Thoracic aorta (tissue), 2 donors: Measurements from ENCODE around the gene SLC8A1. TPM values are rescaled to one million over a fixed set of nuclear protein-coding genes. Genes with fewer than 3 reads are reported as not detected.

Experiments used
- ATAC-seq: fragments of 150-250 bp; one replicate; pipeline ENCODE4 v1.8.0; 2017; ENCODE audit warnings: low read depth; ENCODE audit not compliant: insufficient number of reproducible peaks, low FRiP score
- DNase-seq: peaks from one replicate; pipeline ENCODE4 v3.0.0-alpha.2; 2020; ENCODE audit warnings: low spot score
- H3K27ac ChIP-seq, 2 donors: fragments of 200-600 bp; sonication (generic); 1 replicate in 1 of 2; 2 replicates in 1 of 2; pipeline ENCODE4 v1.5.1; 2016; ENCODE audit warnings: mild to moderate bottlenecking in 2 of 2, moderate library complexity in 2 of 2
- H3K27me3 ChIP-seq: fragments of 200-600 bp; sonication (generic); replicated peaks from 2 replicates; pipeline ENCODE4 v1.6.0; 2016; ENCODE audit warnings: mild to moderate bottlenecking; ENCODE audit not compliant: insufficient read depth
- H3K36me3 ChIP-seq: fragments of 200-600 bp; sonication (generic); one replicate; pipeline ENCODE4 v1.5.1; 2016
- H3K4me1 ChIP-seq, 2 donors: fragments of 200-600 bp; sonication (generic); 1 replicate in 1 of 2; 2 replicates in 1 of 2; pipeline versions ENCODE4 v1.5.1 to v1.6.0; 2016; ENCODE audit warnings: low read depth in 2 of 2, mild to moderate bottlenecking in 1 of 2; ENCODE audit not compliant: control insufficient read depth in 1 of 2
- H3K4me3 ChIP-seq: fragments of 200-600 bp; sonication (generic); 2 replicates; pipeline ENCODE4 v1.5.1; 2016; ENCODE audit warnings: mild to moderate bottlenecking
- H3K9me3 ChIP-seq: fragments of 200-600 bp; sonication (generic); 2 replicates; pipeline ENCODE4 v1.5.1; 2016
- CTCF ChIP-seq: fragments of 200-600 bp; sonication (generic); IDR thresholded peaks from one replicate; pipeline ENCODE4 v1.5.1; 2019; ENCODE audit warnings: antibody characterized with exemption
- total RNA-seq, 2 donors: library from RNA; depleted of rRNA; stranded (reverse); fragments of >200 nt; gene quantifications; one replicate each; pipeline versions ENCODE4 v1.1.0 to v1.2.3, GENCODE V29; 2016

Gene SLC8A1
- total RNA-seq, 2 donors from 2014 or later = 13.7 to 31.2 TPM

GRCh38 chr2:40243581-40244187 lies 208.2 kb downstream of the SLC8A1 start:
- no peak overlapping the region for H3K27ac ChIP-seq
- DNase-seq (no peak), ATAC-seq (no peak)
- no peak overlapping the region for H3K4me3 ChIP-seq
- no peaks in the 10 kb centered on the region for H3K9me3 ChIP-seq
- no peaks in the 10 kb centered on the region for H3K36me3 ChIP-seq
- TF ChIP-seq CTCF = no peak
- peaks cover 17 to 46% of the 10 kb centered on the region in 2 donors for H3K4me1 ChIP-seq
- no peaks in the 10 kb centered on the region for H3K27me3 ChIP-seq

DNA sequence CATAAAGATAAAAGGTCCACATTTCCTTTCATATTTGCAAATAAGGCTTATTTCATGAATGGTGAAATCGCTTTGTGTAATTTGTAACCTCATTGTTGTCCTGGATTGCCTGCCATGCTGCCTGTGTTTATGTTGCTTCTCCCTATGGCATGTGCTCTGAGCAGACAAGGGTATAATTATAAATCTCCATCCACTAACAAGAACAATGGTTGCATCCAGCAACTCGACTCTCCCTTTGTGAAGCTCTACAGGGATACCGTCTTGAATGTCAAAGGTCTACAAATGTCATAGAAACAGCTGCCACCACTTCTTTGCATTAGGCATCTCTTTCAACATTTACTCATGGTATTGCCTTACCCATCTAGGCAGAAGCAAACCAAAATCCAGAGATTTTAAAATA lies 209.6 kb downstream of the SLC8A1 start:
- ATAC-seq = no peak
- no peak overlapping the region for H3K4me3 ChIP-seq
- H3K4me1 ChIP-seq = peaks cover 17 to 46% of the 10 kb centered on the region in 2 donors
- no peak for DNase-seq
- no peak for TF ChIP-seq CTCF
- no peaks in the 10 kb centered on the region for H3K27me3 ChIP-seq
- no peaks in the 10 kb centered on the region for H3K9me3 ChIP-seq
- no peaks in the 10 kb centered on the region for H3K36me3 ChIP-seq
- H3K27ac ChIP-seq = no peak overlapping the region

DNA sequence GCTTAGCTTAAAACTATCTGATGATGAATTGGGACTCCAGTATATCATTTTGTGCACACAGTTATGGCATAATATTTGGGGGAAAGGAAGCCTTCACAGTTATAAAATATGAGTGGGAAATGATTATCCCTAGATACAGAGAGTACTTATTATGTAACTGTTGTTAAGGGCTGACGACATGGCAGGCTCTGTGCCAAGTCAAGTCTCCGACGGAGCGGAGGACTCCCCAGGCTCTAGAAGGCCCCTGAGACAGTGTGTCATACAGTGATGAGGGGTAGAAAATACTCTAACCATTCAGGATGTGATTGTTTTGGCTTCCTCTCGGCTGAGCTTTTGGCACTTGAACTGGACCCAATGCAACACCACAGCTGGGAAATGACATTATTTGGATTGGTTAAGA lies 211.8 kb downstream of the SLC8A1 start:
- no peak overlapping the region for H3K4me3 ChIP-seq
- TF ChIP-seq CTCF = no peak
- ATAC-seq = peak; percentile 93
- no peaks in the 10 kb centered on the region for H3K27me3 ChIP-seq
- no peaks in the 10 kb centered on the region for H3K9me3 ChIP-seq
- peaks cover 15 to 29% of the 10 kb centered on the region in 2 donors for H3K4me1 ChIP-seq
- peak; percentile 68 for DNase-seq
- H3K27ac ChIP-seq = peak overlapping the region; percentile 8 to 40
- no peaks in the 10 kb centered on the region for H3K36me3 ChIP-seq

GRCh38 chr2:40230707-40231432 lies 221.0 kb downstream of the SLC8A1 start:
- DNase-seq (no peak), ATAC-seq (no peak)
- Histone ChIP-seq H3K27ac (no peak overlapping the region), H3K36me3 (no peaks in the 10 kb centered on the region), H3K4me1 (peaks cover 0 to 10% of the 10 kb centered on the region in 2 donors), H3K9me3 (no peaks in the 10 kb centered on the region), H3K4me3 (no peak overlapping the region), H3K27me3 (no peaks in the 10 kb centered on the region)
- TF ChIP-seq CTCF = no peak

DNA sequence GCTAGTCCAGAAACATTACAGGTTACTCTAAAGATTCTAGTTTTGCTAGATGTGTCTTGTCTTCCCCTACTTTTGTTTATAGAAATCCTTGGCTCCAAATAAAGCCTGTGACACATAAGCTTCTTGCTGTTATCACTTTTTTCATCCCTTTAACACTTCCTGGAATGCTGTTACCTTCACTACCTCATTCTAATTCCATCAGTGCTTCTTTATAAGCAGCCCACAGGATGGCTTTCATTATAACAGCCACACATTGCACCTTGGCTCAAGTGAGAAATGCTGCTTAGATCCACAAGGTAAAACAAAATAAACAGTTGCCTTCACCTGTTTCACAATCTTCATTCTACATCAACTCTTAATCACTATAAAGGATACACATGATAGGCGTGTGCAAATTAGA lies 221.7 kb downstream of the SLC8A1 start:
- H3K27me3 ChIP-seq = no peaks in the 10 kb centered on the region
- no peak for TF ChIP-seq CTCF
- no peaks in the 10 kb centered on the region for H3K9me3 ChIP-seq
- no peak overlapping the region for H3K4me3 ChIP-seq
- peaks cover 0 to 10% of the 10 kb centered on the region in 2 donors for H3K4me1 ChIP-seq
- H3K36me3 ChIP-seq = no peaks in the 10 kb centered on the region
- no peak overlapping the region for H3K27ac ChIP-seq
- DNase-seq (no peak), ATAC-seq (no peak)
